Activated T-cell treated with anti-CD3 and anti-CD28 coated beads, Interleukin-2, amount 50 U/mL, for 72 hours (primary cell): ENCODE measurements around the gene ALCAM. TPM values are rescaled to one million over a fixed set of nuclear protein-coding genes. Genes with fewer than 3 reads are reported as not detected.
"Not testable (repeated sequence)": the region's sequence is repeated elsewhere in the genome, so short reads cannot be mapped to it uniquely, and the experiment has no call there.

Experiments
- ATAC-seq, 2 donors: fragments of 150-1000 bp; cut with Tn5 transposase; replicated peaks in 1 of 2; 2 replicates each; pipeline ENCODE4 v1.10.0; 2021; ENCODE audit warnings: moderate library complexity in 2 of 2, mild to moderate bottlenecking in 1 of 2
- DNase-seq, 2 donors: peaks; one replicate each; pipeline ENCODE4 v3.0.0; 2021 to 2022; ENCODE audit warnings: mixed read lengths in 1 of 2
- H3K27ac Mint-ChIP-seq: one replicate; pipeline ENCODE4 v1.8.0; 2022; ENCODE audit warnings: mild to moderate bottlenecking, moderate library complexity, mixed read lengths
- H3K27me3 Mint-ChIP-seq: one replicate; pipeline ENCODE4 v1.8.0; 2022; ENCODE audit warnings: low read depth, mixed read lengths
- H3K36me3 Mint-ChIP-seq, 2 donors: one replicate each; pipeline ENCODE4 v1.8.0; 2022; ENCODE audit warnings: mixed read lengths in 2 of 2, mild to moderate bottlenecking in 1 of 2; ENCODE audit not compliant: insufficient read depth in 2 of 2
- H3K4me1 Mint-ChIP-seq: one replicate; pipeline ENCODE4 v1.8.0; 2022; ENCODE audit warnings: low read depth, mixed read lengths
- H3K4me3 Mint-ChIP-seq, 2 donors: one replicate each; pipeline ENCODE4 v1.8.0; 2022; ENCODE audit warnings: mild to moderate bottlenecking in 2 of 2, mixed read lengths in 2 of 2, moderate library complexity in 2 of 2
- H3K9me3 Mint-ChIP-seq, 2 donors: one replicate each; pipeline ENCODE4 v1.8.0; 2022; ENCODE audit warnings: mixed read lengths in 2 of 2
- total RNA-seq, 2 donors: library from RNA; stranded (reverse); gene quantifications; one replicate each; pipeline ENCODE4 v1.2.3, GENCODE V29; 2022

The ALCAM gene
- total RNA-seq, 2 donors from 2014 or later: 19.4 to 22.0 TPM

- Mint-ChIP-seq H3K36me3 (no peaks in the 10 kb centered on the region), H3K4me3 (no peak overlapping the region), H3K9me3 (peaks cover under 1 to 5% of the 10 kb centered on the region in 2 donors), H3K4me1 (no peaks in the 10 kb centered on the region), H3K27me3 (no peaks in the 10 kb centered on the region), H3K27ac (no peak overlapping the region)
- ATAC-seq (no peak), DNase-seq (no peak)
These were observed 18.5 kb downstream of the ALCAM start for GRCh38 chr3:105385179-105385578.

GRCh38 chr3:105385819-105386508 is 19.3 kb downstream of the ALCAM start:
- peaks cover 8 to 10% of the 10 kb centered on the region in 2 donors for H3K9me3 Mint-ChIP-seq
- H3K4me1 Mint-ChIP-seq: no peaks in the 10 kb centered on the region
- H3K27me3 Mint-ChIP-seq: no peaks in the 10 kb centered on the region
- ATAC-seq: no peak
- DNase-seq: no peak
- peaks cover 0 to 5% of the 10 kb centered on the region in 2 donors for H3K36me3 Mint-ChIP-seq
- H3K4me3 Mint-ChIP-seq: no peak overlapping the region
- H3K27ac Mint-ChIP-seq: no peak overlapping the region

GRCh38 chr3:105387122-105387751 is 20.5 kb downstream of the ALCAM start:
- no peak overlapping the region for H3K4me3 Mint-ChIP-seq
- DNase-seq: no peak
- ATAC-seq: no peak
- no peaks in the 10 kb centered on the region for H3K27me3 Mint-ChIP-seq
- H3K36me3 Mint-ChIP-seq: peaks cover 6 to 8% of the 10 kb centered on the region in 2 donors
- peaks cover 13 to 14% of the 10 kb centered on the region in 2 donors for H3K9me3 Mint-ChIP-seq
- no peak overlapping the region for H3K27ac Mint-ChIP-seq
- no peaks in the 10 kb centered on the region for H3K4me1 Mint-ChIP-seq

GRCh38 chr3:105388176-105388575 is 21.5 kb downstream of the ALCAM start:
- Mint-ChIP-seq H3K36me3 (peaks cover 9 to 11% of the 10 kb centered on the region in 2 donors), H3K4me3 (no peak overlapping the region), H3K27ac (no peak overlapping the region), H3K27me3 (no peaks in the 10 kb centered on the region), H3K4me1 (no peaks in the 10 kb centered on the region), H3K9me3 (peaks cover 16 to 18% of the 10 kb centered on the region in 2 donors)
- ATAC-seq (no peak), DNase-seq (no peak)

GRCh38 chr3:105389759-105390158 is 23.1 kb downstream of the ALCAM start:
- not testable (repeated sequence) for H3K4me3 Mint-ChIP-seq, H3K27me3 Mint-ChIP-seq, ATAC-seq, DNase-seq, H3K27ac Mint-ChIP-seq, H3K4me1 Mint-ChIP-seq
- Mint-ChIP-seq H3K9me3 (peaks cover 16 to 18% of the 10 kb centered on the region in 2 donors), H3K36me3 (peaks cover 9 to 11% of the 10 kb centered on the region in 2 donors)

- not testable (repeated sequence) for ATAC-seq, H3K4me1 Mint-ChIP-seq, H3K27me3 Mint-ChIP-seq, DNase-seq, H3K27ac Mint-ChIP-seq, H3K4me3 Mint-ChIP-seq
- Mint-ChIP-seq H3K9me3 (peaks cover 16 to 18% of the 10 kb centered on the region in 2 donors), H3K36me3 (peaks cover 9 to 11% of the 10 kb centered on the region in 2 donors)
These were observed 25.9 kb downstream of the ALCAM start for GRCh38 chr3:105392598-105392997.

GRCh38 chr3:105394177-105394576 is 27.5 kb downstream of the ALCAM start:
- ATAC-seq: no peak
- Mint-ChIP-seq H3K27me3 (no peaks in the 10 kb centered on the region), H3K4me1 (no peaks in the 10 kb centered on the region), H3K9me3 (peaks cover 16 to 18% of the 10 kb centered on the region in 2 donors), H3K27ac (no peak overlapping the region), H3K36me3 (peaks cover 9 to 11% of the 10 kb centered on the region in 2 donors), H3K4me3 (no peak overlapping the region)
- no peak for DNase-seq

GRCh38 chr3:105397974-105398373 is 31.3 kb downstream of the ALCAM start:
- no peak overlapping the region for H3K27ac Mint-ChIP-seq
- H3K4me3 Mint-ChIP-seq: no peak overlapping the region
- no peaks in the 10 kb centered on the region for H3K27me3 Mint-ChIP-seq
- no peaks in the 10 kb centered on the region for H3K9me3 Mint-ChIP-seq
- no peak for ATAC-seq
- H3K4me1 Mint-ChIP-seq: no peaks in the 10 kb centered on the region
- no peaks in the 10 kb centered on the region for H3K36me3 Mint-ChIP-seq
- no peak for DNase-seq

GRCh38 chr3:105398437-105398836 is 31.7 kb downstream of the ALCAM start:
- H3K27me3 Mint-ChIP-seq: no peaks in the 10 kb centered on the region
- DNase-seq (no peak), ATAC-seq (no peak)
- H3K4me1 Mint-ChIP-seq: no peaks in the 10 kb centered on the region
- no peak overlapping the region for H3K27ac Mint-ChIP-seq
- no peak overlapping the region for H3K4me3 Mint-ChIP-seq
- H3K9me3 Mint-ChIP-seq: peaks cover under 1 to 2% of the 10 kb centered on the region in 2 donors
- H3K36me3 Mint-ChIP-seq: peaks cover 3% of the 10 kb centered on the region in 2 donors

- DNase-seq (no peak), ATAC-seq (no peak)
- Mint-ChIP-seq H3K4me3 (no peak overlapping the region), H3K36me3 (peaks cover 6 to 10% of the 10 kb centered on the region in 2 donors), H3K27me3 (no peaks in the 10 kb centered on the region), H3K27ac (no peak overlapping the region), H3K4me1 (no peaks in the 10 kb centered on the region), H3K9me3 (peaks cover 2% of the 10 kb centered on the region in 2 donors)
These were observed 32.4 kb downstream of the ALCAM start for GRCh38 chr3:105399062-105399461.

GRCh38 chr3:105399611-105400010 is 32.9 kb downstream of the ALCAM start:
- peaks cover 6 to 10% of the 10 kb centered on the region in 2 donors for H3K36me3 Mint-ChIP-seq
- no peak for ATAC-seq

GRCh38 chr3:105401254-105401653 is 34.5 kb downstream of the ALCAM start:
- Mint-ChIP-seq H3K4me1 (no peaks in the 10 kb centered on the region), H3K27ac (no peak overlapping the region), H3K27me3 (no peaks in the 10 kb centered on the region), H3K4me3 (no peak overlapping the region), H3K9me3 (peaks cover 2 to 6% of the 10 kb centered on the region in 2 donors), H3K36me3 (peaks cover 6 to 10% of the 10 kb centered on the region in 2 donors)
- ATAC-seq: no peak
- DNase-seq: no peak

More at GRCh38 chr3:105399611-105400010, 32.9 kb downstream of the ALCAM start:
- no peaks in the 10 kb centered on the region for H3K27me3 Mint-ChIP-seq
- H3K4me1 Mint-ChIP-seq: no peaks in the 10 kb centered on the region
- no peak overlapping the region for H3K27ac Mint-ChIP-seq
- H3K4me3 Mint-ChIP-seq: no peak overlapping the region
- H3K9me3 Mint-ChIP-seq: peaks cover 2 to 4% of the 10 kb centered on the region in 2 donors
- no peak for DNase-seq

- Mint-ChIP-seq H3K4me1 (no peaks in the 10 kb centered on the region), H3K27ac (no peak overlapping the region), H3K4me3 (no peak overlapping the region), H3K27me3 (no peaks in the 10 kb centered on the region), H3K36me3 (peaks cover 6 to 10% of the 10 kb centered on the region in 2 donors), H3K9me3 (peaks cover 6% of the 10 kb centered on the region in 2 donors)
- no peak for DNase-seq
- no peak for ATAC-seq
These were observed 35.0 kb downstream of the ALCAM start for GRCh38 chr3:105401691-105402149.
